C4-2B (cell line): ENCODE results near the gene PLXNA2.

Source experiments
- CTCF ChIP-seq: fragments of 450-650 bp; conservative IDR thresholded peaks from 2 replicates; pipeline ENCODE4 v1.5.1; 2017; ENCODE audit warnings: mild to moderate bottlenecking
- ZFX ChIP-seq: fragments of 450-650 bp; IDR thresholded peaks from 2 replicates; pipeline ENCODE4 v1.6.1; 2017

DNA sequence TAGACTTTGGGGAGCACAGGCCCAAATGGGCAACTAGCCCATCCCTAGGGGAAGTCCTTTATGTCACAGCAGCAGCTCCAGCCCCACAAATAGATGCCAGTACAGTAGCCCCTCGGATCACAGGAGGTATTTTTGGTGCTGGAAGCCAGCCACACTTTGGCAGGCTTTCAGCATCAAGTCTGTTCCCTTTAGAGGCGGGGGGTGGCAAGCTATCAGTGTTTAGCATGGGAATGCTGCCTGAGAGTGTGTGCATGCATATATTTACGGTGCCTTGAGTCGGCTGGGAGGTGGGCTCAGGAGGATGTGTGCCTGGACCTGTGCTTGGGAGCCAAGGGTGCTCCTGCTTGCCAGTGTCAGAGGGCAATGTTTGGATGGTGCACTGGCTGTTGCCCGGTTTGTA is 3.5 kb upstream of the PLXNA2 start:
- TF ChIP-seq CTCF (no peak), ZFX (no peak)
